Right lung (tissue), 5 donors: Measurements from ENCODE around the gene KLHDC10. TPM values are rescaled to one million over a fixed set of nuclear protein-coding genes. Genes with fewer than 3 reads are reported as not detected.
A peak's percentile ranks its signal among the peaks of the same experiment; 100 is the strongest.
"Not testable (repeated sequence)": the region's sequence is repeated elsewhere in the genome, so short reads cannot be mapped to it uniquely, and the experiment has no call there.

ENCODE experiments used
- DNase-seq, 2 donors: peaks; one replicate each; pipeline ENCODE4 v3.0.0-alpha.2; 2013
- polyA plus RNA-seq, 5 donors: library from polyadenylated mRNA; unstranded; fragments of 120-200 nt; gene quantifications; one replicate each; pipeline versions ENCODE4 v1.2.1 to v1.2.3, GENCODE V29; 2013; ENCODE audit warnings: inconsistent platforms in 1 of 5, low replicate concordance in 1 of 5; ENCODE audit not compliant: insufficient read length in 5 of 5, insufficient read depth in 1 of 5

Gene KLHDC10
- polyA plus RNA-seq, 5 donors = 29.2 to 41.0 (median 38.7) TPM

DNA sequence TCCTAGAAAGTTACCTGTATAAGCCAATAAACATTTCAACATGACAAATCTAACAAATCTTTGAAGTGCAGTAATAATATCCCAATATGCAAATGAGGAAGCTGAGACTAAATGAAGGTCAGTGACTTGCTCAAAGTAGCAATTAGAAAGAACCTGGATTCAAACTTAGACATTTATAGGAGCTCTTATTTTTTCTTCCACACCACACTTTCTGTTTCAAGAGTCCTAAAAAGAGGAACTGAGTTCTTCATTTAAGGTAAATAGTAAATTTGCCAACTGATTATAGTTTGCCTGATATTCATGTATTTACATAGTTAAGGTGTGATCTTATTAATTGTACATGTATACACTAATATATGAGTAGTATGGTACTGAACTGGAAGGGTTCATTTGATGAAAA is 44.0 kb downstream of the KLHDC10 start:
- no peak for DNase-seq

DNA sequence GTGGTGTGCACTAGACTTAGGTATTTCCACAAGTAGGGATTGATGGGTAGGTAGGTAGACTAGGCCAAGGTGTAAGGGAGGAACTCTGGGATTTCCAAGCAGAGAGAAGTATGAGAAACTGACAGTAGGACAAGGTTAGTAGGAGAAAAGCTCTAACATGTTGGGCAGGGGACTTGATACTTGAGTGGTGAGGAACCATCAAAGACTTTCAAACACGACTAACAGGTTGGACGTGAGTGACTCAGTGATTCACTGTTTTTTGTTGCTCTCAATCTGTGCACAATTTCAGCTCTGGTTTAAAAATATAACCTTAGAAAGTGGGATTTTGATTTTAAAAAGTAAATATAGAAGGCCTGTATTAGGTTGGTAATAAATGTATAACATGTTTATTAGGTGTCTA is 44.4 kb downstream of the KLHDC10 start:
- no peak for DNase-seq

- no peak for DNase-seq
Measured at GRCh38 chr7:130118294-130118693, 48.0 kb downstream of the KLHDC10 start.

- DNase-seq = no peak
Measured at GRCh38 chr7:130118801-130119200, 48.5 kb downstream of the KLHDC10 start.

DNA sequence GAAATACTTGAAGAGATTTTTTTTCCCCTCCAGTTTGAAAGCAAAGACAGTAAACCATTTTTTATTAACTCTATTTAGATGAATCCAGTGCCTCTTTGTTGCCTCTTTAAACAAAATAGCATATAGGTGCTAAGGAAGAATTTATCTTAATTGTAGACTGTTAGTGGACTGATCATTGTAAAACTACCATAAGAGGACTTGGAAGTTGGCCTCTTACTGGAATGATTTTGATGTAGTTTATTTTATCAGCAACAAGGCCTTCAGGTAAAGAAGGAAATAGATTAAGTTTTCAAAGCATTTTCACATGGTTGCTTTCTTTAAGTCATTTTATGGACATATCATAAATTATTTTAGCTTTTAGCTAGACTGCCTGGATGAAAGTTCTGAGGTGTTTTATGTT is 53.2 kb downstream of the KLHDC10 start:
- DNase-seq = no peak

DNA sequence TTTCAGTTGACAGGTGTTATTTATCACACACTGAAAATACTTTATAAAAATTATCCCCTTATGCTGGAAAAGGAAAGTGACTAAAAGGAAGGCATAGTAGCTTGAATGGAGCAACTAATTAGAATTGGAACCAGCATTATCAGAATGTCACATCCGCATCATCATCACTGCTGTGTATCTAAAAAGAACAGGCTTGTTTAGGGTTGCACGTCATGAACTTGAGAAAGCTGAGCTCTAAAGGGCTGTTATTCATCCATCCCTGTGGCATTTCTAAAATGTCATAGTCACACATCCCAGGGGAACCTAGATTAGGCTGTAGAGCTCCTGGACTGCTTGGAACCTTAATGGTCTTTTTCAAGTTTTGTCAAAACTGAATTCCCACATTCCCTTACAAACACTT is 54.4 kb downstream of the KLHDC10 start:
- no peak for DNase-seq

GRCh38 chr7:130126840-130127239 is 56.5 kb downstream of the KLHDC10 start:
- DNase-seq = not testable (repeated sequence)

DNA sequence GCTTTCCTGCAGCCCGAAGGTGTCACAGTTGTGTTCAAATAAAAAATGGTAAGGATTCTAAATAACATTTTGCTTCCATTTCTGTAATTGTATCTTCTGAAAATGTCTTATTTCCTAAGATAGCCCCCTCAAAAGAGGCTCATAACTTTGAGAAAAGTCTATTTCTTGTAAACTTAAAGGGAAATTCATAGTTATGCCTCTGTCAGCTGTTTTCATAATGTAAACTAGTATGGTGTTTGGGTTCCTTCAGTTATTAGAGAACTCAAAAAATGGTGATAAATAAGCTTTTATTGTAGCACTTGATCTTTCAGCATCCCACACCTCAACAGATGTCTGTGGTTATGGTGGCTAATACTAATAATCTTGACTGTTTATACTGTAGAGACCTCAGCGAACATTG is 57.1 kb downstream of the KLHDC10 start:
- no peak for DNase-seq

DNA sequence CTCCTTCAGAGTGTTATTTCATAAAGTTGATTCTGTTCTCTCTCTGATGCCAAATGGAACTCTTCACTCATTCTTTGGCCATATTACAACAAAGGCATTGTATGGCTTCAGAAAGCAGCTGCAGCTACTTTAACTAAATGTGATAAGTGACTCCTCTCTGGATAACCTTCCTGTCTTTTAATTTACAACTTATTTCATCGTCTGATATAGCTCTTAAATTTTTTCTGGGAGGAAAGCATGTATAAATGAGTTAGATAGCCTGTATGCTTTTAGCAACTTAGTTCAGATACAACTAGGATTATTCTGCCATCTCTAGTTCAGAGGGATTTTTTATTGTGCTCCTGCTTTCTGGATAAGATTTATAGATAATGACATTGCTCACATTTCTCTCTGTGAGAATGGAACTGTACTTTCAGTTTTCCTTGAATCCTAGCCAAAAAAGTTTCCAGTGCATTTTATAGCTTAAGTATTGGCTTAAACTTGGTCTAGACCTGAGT is 57.5 kb downstream of the KLHDC10 start:
- peak in 1 of 2 donors; percentile 39 for DNase-seq

GRCh38 chr7:130129011-130129411 is 58.7 kb downstream of the KLHDC10 start:
- peak; percentile 53 to 58 for DNase-seq

- DNase-seq = no peak
Measured at GRCh38 chr7:130131191-130131834, 61.0 kb downstream of the KLHDC10 start.

GRCh38 chr7:130131964-130132875 is 61.9 kb downstream of the KLHDC10 start:
- DNase-seq = no peak

GRCh38 chr7:130133029-130133782 is 62.9 kb downstream of the KLHDC10 start:
- DNase-seq = no peak

- DNase-seq = no peak
Measured at GRCh38 chr7:130134106-130134636, 63.8 kb downstream of the KLHDC10 start.

DNA sequence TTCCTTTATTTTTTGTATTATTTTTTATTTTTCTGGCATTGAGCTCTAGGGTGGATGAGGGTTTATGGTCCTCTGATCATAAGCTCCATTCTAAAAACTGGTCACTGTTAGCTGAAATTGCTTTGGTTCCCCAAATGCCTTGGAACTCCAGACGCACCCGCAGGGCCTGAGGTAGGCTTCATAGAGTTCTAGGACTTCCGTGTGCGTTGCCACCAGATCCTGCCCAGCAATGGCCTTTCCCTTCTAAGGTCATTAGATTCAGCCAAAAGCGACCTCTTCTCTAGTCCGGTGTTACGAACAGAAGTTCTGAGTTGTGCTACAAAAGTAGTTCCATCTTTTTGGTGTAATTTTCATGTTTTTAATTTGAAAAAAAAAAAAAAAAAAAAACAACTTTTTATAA is 64.4 kb downstream of the KLHDC10 start:
- DNase-seq = no peak

DNA sequence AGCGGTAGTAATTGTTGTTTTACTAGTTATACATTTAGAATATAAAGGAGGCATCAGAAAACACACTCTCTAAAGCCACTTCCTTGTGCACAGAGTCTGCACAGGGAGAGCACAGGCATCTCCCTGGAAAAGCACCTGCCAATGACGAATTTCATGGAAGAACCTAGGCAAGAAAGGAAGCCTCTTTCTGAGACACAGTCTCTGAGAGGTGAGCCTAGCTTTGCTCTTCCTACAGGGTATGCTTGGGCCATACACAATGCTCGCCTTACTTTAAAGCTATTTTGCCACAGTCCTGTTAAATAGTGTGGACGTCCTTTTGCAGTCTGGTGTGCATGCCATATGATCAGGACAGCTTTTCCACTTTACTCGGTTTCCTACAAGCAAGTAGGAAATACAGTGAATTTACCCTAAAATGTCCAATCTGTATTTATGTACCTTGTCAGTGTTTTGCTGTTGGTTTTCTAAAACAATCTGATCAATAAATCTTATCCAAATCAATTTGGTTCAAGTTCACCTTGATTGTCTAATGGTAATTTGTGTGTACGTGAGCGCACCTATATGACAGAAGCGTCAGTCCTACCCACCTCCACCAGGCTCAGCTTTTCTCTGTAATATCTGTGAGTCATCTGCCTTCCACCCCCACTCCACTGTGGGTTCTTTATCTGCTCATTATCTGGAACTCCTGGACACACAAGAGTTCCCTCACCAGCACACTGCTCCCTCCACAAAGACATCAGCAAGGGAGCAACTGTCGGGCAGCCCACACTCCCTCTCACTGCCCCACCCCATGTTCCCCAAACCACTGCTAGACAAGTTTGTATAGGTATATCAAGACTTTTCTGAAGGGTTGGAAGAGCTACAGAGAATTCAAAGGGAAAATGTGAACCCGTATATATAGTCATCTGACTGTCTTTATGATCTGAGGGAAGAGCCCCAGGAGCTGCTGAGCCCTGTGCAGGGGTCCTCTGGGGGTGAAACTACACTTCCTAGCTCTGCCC is 65.2 kb downstream of the KLHDC10 start:
- no peak for DNase-seq

GRCh38 chr7:130136579-130137167 is 66.3 kb downstream of the KLHDC10 start:
- DNase-seq = no peak

DNA sequence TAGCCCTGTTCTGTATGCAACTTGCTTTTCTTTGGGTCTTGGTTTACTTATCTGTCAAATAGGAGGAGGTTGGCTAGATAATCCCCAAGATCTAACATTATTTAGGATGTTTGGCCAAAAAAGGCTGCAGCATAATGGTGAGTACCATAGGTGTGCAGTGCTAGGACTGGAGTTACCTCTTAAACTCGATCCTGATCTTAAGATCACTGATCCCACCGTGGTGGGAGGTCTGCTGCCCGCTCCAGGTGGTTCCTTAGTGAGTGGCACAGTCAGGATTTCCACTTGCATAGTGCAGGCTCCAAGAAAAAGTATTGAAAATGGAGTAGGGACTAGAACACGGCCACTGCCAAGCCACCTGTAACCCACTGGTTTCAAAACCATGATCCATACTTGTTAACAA is 66.9 kb downstream of the KLHDC10 start:
- DNase-seq = no peak

- no peak for DNase-seq
Measured at GRCh38 chr7:130139193-130139960, 69.0 kb downstream of the KLHDC10 start.
